Suprapubic skin (tissue), 4 donors: ENCODE measurements around the gene ERP27. TPM values are rescaled to one million over a fixed set of nuclear protein-coding genes. Genes with fewer than 3 reads are reported as not detected.

Experiments used
- DNase-seq, 2 donors: peaks; one replicate each; pipeline ENCODE4 v3.0.0-alpha.2; 2019; ENCODE audit warnings: low spot score in 2 of 2
- H3K27ac ChIP-seq: fragments of 200-600 bp; sonication (generic); one replicate; pipeline ENCODE4 v1.5.1; 2019
- H3K27me3 ChIP-seq: fragments of 200-600 bp; sonication (generic); one replicate; pipeline ENCODE4 v1.5.1; 2019
- H3K36me3 ChIP-seq: fragments of 200-600 bp; sonication (generic); one replicate; pipeline ENCODE4 v1.5.1; 2019
- H3K4me1 ChIP-seq: fragments of 200-600 bp; sonication (generic); one replicate; pipeline ENCODE4 v1.5.1; 2019
- H3K4me3 ChIP-seq: fragments of 200-600 bp; sonication (generic); one replicate; pipeline ENCODE4 v1.5.1; 2019; ENCODE audit warnings: mild to moderate bottlenecking
- H3K9me3 ChIP-seq: fragments of 200-600 bp; sonication (generic); one replicate; pipeline ENCODE4 v1.5.1; 2019
- EP300 ChIP-seq: sonication (generic); formaldehyde crosslinking; IDR thresholded peaks from one replicate; pipeline ENCODE4 v1.6.1; 2017; ENCODE audit warnings: antibody characterized with exemption
- POLR2A ChIP-seq, 2 donors: fragments of 450-650 bp; IDR thresholded peaks; one replicate each; pipeline ENCODE4 v1.6.1; 2017; ENCODE audit warnings: antibody characterized with exemption in 2 of 2, mild to moderate bottlenecking in 2 of 2, moderate library complexity in 2 of 2
- POLR2AphosphoS5 ChIP-seq, 3 donors: sonication (generic); formaldehyde crosslinking; IDR thresholded peaks; one replicate each; pipeline ENCODE4 v1.6.1; 2017; ENCODE audit warnings: antibody characterized with exemption in 3 of 3
- WGBS: methylation state at CpG from one replicate; pipeline ENCODE4 v1.1.5; 2018; 5-methylcytosine and 5-hydroxymethylcytosine counted together
- total RNA-seq, 4 donors: library from RNA; depleted of rRNA; stranded (reverse); fragments of >200 nt; gene quantifications; one replicate each; pipeline ENCODE4 v1.1.0, GENCODE V29; 2016
- TF ChIP-seq, protein P1 (sequence below), 2 donors: fragments of 200-600 bp in 1 of 2; fragments of 450-650 bp in 1 of 2; sonication (generic) in 1 of 2; IDR thresholded peaks; one replicate each; pipeline ENCODE4 v1.5.1; 2016 to 2019; ENCODE audit warnings: antibody characterized with exemption in 2 of 2, mild to moderate bottlenecking in 1 of 2, moderate library complexity in 1 of 2

Gene ERP27
- total RNA-seq, 4 donors from 2014 or later: 0.21 to 2.5 (median 0.91) TPM; not detected in 1

DNA sequence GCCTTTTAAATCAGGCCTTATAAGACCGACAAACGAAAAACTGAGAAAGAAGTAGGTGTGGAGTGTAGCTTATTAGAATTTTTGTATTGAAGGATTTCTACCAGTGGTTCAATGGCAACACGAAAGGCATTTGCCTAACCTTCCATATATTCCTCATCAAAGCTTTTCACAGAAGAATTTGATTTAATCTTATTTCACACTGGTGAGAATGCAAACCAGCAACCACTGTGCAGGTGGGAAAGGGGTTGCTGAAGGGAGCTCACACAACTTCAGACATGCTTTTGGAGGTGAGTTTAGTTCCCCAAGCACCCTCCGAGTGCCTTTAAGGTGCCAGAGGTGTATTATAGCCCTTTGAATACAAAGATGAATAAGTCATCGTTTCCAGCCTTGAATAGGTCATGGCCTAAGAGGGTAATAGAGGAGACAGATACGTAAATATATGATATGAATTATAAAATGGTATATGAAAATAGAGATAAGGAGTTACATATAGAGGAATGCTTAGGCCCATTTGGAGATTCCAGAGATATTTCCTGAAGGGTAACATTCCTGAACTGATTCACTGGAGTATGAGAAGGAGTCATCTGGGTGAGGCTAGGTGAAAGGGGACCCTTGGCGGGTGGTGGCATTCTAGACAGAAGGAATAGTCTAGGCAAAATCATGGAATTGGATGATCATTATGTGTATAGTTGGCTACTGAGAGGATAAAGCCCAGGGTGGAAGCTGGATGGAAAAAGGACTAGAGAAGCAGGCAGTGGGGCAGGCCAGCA lies 6.4 kb downstream of the ERP27 start:
- no peak for DNase-seq
- WGBS: 91% methylated on average over 7 of the region's 7 CpGs
- Histone ChIP-seq H3K4me1 (peaks cover 21% of the 10 kb centered on the region), H3K27ac (no peak overlapping the region), H3K4me3 (no peak overlapping the region), H3K36me3 (no peaks in the 10 kb centered on the region), H3K9me3 (no peaks in the 10 kb centered on the region), H3K27me3 (no peaks in the 10 kb centered on the region)
- TF ChIP-seq, protein P1, sequence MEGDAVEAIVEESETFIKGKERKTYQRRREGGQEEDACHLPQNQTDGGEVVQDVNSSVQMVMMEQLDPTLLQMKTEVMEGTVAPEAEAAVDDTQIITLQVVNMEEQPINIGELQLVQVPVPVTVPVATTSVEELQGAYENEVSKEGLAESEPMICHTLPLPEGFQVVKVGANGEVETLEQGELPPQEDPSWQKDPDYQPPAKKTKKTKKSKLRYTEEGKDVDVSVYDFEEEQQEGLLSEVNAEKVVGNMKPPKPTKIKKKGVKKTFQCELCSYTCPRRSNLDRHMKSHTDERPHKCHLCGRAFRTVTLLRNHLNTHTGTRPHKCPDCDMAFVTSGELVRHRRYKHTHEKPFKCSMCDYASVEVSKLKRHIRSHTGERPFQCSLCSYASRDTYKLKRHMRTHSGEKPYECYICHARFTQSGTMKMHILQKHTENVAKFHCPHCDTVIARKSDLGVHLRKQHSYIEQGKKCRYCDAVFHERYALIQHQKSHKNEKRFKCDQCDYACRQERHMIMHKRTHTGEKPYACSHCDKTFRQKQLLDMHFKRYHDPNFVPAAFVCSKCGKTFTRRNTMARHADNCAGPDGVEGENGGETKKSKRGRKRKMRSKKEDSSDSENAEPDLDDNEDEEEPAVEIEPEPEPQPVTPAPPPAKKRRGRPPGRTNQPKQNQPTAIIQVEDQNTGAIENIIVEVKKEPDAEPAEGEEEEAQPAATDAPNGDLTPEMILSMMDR (IDR thresholded peaks at IDR 0.05): no peak
- TF ChIP-seq EP300 (no peak), POLR2A (IDR thresholded peaks at IDR 0.05) (no peak), POLR2AphosphoS5 (IDR thresholded peaks at IDR 0.05) (no peak)

DNA sequence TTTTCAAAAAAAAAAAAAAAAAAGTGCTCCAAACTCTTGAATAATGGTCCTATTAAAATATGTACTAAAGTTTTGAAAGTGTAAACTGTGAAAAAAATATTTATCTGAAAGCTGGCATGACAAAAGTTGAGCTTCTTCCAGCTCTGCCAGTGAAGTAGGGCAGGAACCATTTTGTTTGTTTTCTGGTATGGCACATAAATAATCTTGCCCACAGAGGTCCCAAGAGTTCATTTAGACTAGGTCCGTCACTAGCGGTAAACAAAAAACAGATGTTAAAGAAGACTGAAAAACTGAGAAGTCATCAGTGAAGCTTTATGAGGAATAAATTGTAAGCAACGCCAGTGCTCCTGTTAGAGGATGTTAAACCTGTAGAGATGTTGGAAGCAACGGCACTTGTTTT lies 7.0 kb downstream of the ERP27 start:
- Histone ChIP-seq H3K27ac (no peak overlapping the region), H3K36me3 (no peaks in the 10 kb centered on the region), H3K27me3 (no peaks in the 10 kb centered on the region), H3K4me1 (peaks cover 21% of the 10 kb centered on the region), H3K4me3 (no peak overlapping the region), H3K9me3 (no peaks in the 10 kb centered on the region)
- no peak for DNase-seq
- 68% methylated on average over 4 of the region's 4 CpGs for WGBS
- no peak for TF ChIP-seq POLR2AphosphoS5 (IDR thresholded peaks at IDR 0.05)
- TF ChIP-seq, protein P1 (IDR thresholded peaks at IDR 0.05): no peak
- no peak for TF ChIP-seq EP300
- no peak for TF ChIP-seq POLR2A (IDR thresholded peaks at IDR 0.05)

DNA sequence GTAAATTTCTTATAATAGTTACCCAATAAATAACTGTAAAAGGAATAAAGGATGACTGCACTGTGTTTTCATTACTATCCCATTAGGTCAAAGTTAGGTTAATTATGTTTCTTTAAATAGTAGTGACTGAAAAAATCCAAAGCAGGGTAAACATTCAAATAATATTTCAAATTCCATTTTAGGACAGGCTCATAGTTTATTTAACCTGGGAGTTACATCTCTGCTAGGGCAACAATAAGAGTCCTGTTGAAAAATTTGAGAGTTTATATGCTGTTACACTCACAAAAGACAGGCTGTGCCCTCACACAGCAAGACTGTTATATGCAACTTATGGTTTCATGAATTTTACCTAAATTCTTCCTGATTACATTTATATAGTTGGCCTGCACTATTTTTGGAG lies 8.0 kb downstream of the ERP27 start:
- no peaks in the 10 kb centered on the region for H3K9me3 ChIP-seq
- H3K4me1 ChIP-seq: peaks cover 21% of the 10 kb centered on the region
- TF ChIP-seq POLR2A (IDR thresholded peaks at IDR 0.05): no peak
- no peak for TF ChIP-seq POLR2AphosphoS5 (IDR thresholded peaks at IDR 0.05)
- TF ChIP-seq EP300: no peak
- TF ChIP-seq, protein P1 (IDR thresholded peaks at IDR 0.05): no peak
- H3K27me3 ChIP-seq: no peaks in the 10 kb centered on the region
- no peaks in the 10 kb centered on the region for H3K36me3 ChIP-seq
- no peak overlapping the region for H3K27ac ChIP-seq
- H3K4me3 ChIP-seq: no peak overlapping the region
- no peak for DNase-seq

DNA sequence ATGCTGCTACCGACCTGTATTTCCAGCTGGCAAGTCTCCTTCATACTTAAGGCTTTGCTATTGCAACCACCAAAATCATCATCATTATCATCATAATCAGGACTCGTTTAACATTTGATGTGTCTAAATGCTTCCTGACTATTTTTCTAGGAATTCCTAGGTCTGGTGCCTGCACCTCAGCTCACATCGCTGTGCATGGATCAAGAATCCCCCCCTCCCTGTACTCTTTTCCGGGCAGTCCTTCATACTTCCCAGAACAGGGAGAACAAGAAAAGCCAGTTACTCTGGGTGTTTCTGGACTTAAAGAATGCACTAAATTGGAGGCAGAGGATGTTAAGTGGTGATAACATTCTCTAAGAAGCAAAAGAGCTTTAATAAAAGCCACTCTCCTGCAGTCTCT lies 9.4 kb downstream of the ERP27 start:
- peaks cover 21% of the 10 kb centered on the region for H3K4me1 ChIP-seq
- no peak for DNase-seq
- H3K9me3 ChIP-seq: no peaks in the 10 kb centered on the region
- H3K27me3 ChIP-seq: no peaks in the 10 kb centered on the region
- H3K27ac ChIP-seq: peak overlapping the region; percentile 34
- 34% methylated on average over 4 of the region's 4 CpGs for WGBS
- no peaks in the 10 kb centered on the region for H3K36me3 ChIP-seq
- TF ChIP-seq EP300 (no peak), POLR2AphosphoS5 (IDR thresholded peaks at IDR 0.05) (no peak), POLR2A (IDR thresholded peaks at IDR 0.05) (no peak)
- TF ChIP-seq, protein P1 (IDR thresholded peaks at IDR 0.05): no peak
- H3K4me3 ChIP-seq: peak overlapping the region; percentile 9

DNA sequence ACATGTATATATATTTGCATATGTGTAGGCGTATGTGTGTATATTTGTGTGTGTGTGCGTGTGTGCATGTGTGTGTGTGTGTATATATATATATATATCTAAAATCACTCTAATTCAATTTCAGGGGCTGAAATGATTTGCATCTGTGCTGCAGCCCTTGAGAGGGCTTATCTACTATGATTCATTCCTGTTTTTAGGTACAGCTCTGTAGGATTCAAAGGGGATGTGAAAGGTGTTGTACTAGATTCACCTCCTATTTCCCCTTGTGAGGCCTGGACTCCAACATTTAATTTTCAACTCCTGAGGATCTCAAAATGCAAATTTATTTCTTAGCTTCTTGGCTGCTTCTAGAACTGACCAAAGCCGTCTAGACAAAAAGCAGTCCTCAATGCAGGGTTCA lies 11.1 kb downstream of the ERP27 start:
- TF ChIP-seq EP300 (no peak), POLR2A (IDR thresholded peaks at IDR 0.05) (no peak), POLR2AphosphoS5 (IDR thresholded peaks at IDR 0.05) (no peak)
- TF ChIP-seq, protein P1 (IDR thresholded peaks at IDR 0.05): no peak
- peaks cover 21% of the 10 kb centered on the region for H3K4me1 ChIP-seq
- WGBS: 86% methylated on average over 3 of the region's 3 CpGs
- H3K4me3 ChIP-seq: no peak overlapping the region
- H3K9me3 ChIP-seq: no peaks in the 10 kb centered on the region
- H3K27me3 ChIP-seq: no peaks in the 10 kb centered on the region
- DNase-seq: no peak
- no peak overlapping the region for H3K27ac ChIP-seq
- no peaks in the 10 kb centered on the region for H3K36me3 ChIP-seq
